Neural cell (in vitro differentiated cells): Measurements from ENCODE around the gene RHOBTB3. TPM values are rescaled to one million over a fixed set of nuclear protein-coding genes. Genes with fewer than 3 reads are reported as not detected.

Source experiments
- H2AFZ ChIP-seq: fragments of 200-600, 300-800 bp; sonication (generic), shearing (Covaris generic); 2 replicates; pipeline ENCODE4 v1.6.0; 2014; ENCODE audit warnings: low read depth, mild to moderate bottlenecking, antibody characterized with exemption, low read length, moderate library complexity
- H3F3A ChIP-seq: fragments of 200-600 bp; shearing (Covaris generic); 2 replicates; pipeline ENCODE4 v1.6.1; 2016; ENCODE audit warnings: mild to moderate bottlenecking, moderate library complexity, mixed read lengths, antibody characterized with exemption, low read length; ENCODE audit not compliant: insufficient read depth, poor library complexity, severe bottlenecking
- H3K27ac ChIP-seq: fragments of 200-600, 300-800 bp; sonication (generic), shearing (Covaris generic); 2 replicates; pipeline ENCODE4 v1.5.1; 2014; ENCODE audit warnings: mild to moderate bottlenecking, low read length, moderate library complexity
- H3K27me3 ChIP-seq: fragments of 300-800, 200-600 bp; sonication (generic), shearing (Covaris generic); 2 replicates; pipeline ENCODE4 v1.6.0; 2014; ENCODE audit warnings: mild to moderate bottlenecking, low read depth, low read length, moderate library complexity; ENCODE audit not compliant: insufficient read depth
- H3K36me3 ChIP-seq: fragments of 300-800, 200-600 bp; sonication (generic), shearing (Covaris generic); 2 replicates; pipeline ENCODE4 v1.5.1; 2014; ENCODE audit warnings: mild to moderate bottlenecking, antibody characterized with exemption, low read length, moderate library complexity; ENCODE audit not compliant: insufficient read depth
- H3K4me2 ChIP-seq: fragments of 300-800, 200-600 bp; sonication (generic), shearing (Covaris generic); 2 replicates; pipeline ENCODE4 v1.6.0; 2014; ENCODE audit warnings: mild to moderate bottlenecking, low read length
- H3K4me3 ChIP-seq: fragments of 300-800, 200-600 bp; sonication (generic), shearing (Covaris generic); 2 replicates; pipeline ENCODE4 v1.5.1; 2014; ENCODE audit warnings: mild to moderate bottlenecking, low read length, moderate library complexity
- H3K79me2 ChIP-seq: fragments of 200-600 bp; shearing (Covaris generic); replicated peaks from 2 replicates; pipeline ENCODE4 v1.6.0; 2014; ENCODE audit warnings: mild to moderate bottlenecking, low read length, moderate library complexity; ENCODE audit not compliant: insufficient read depth
- H3K9ac ChIP-seq: fragments of 300-800, 200-600 bp; sonication (generic), shearing (Covaris generic); 2 replicates; pipeline ENCODE4 v1.6.1; 2016; ENCODE audit warnings: mild to moderate bottlenecking, low read length, mixed read lengths
- H3K9me2 ChIP-seq: fragments of 200-600 bp; shearing (Covaris generic); 2 replicates; pipeline ENCODE4 v1.6.1; 2016; ENCODE audit warnings: mild to moderate bottlenecking, low read length, mixed read lengths; ENCODE audit not compliant: insufficient read depth
- H3K9me3 ChIP-seq: fragments of 200-600, 300-800 bp; sonication (generic), shearing (Covaris generic); 2 replicates; pipeline ENCODE4 v1.6.1; 2016; ENCODE audit warnings: mild to moderate bottlenecking, mixed run types, low read length, moderate library complexity, mixed read lengths
- H4K20me1 ChIP-seq: fragments of 200-600 bp; shearing (Covaris generic); 2 replicates; pipeline ENCODE4 v1.6.1; 2016; ENCODE audit warnings: mild to moderate bottlenecking, mixed run types; ENCODE audit not compliant: insufficient read depth
- CTCF ChIP-seq: fragments of 450-650 bp; IDR thresholded peaks from 2 replicates; pipeline ENCODE4 v1.5.1; 2014; ENCODE audit warnings: antibody characterized with exemption, mild to moderate bottlenecking, moderate library complexity; ENCODE audit not compliant: poor library complexity, severe bottlenecking
- EP300 ChIP-seq: fragments of 450-650 bp; conservative IDR thresholded peaks from 2 replicates; pipeline ENCODE4 v1.6.1; 2014; ENCODE audit warnings: antibody characterized with exemption, mild to moderate bottlenecking, moderate library complexity; ENCODE audit not compliant: poor library complexity, severe bottlenecking
- EZH2 ChIP-seq: fragments of 200-600, 300-800 bp; shearing (Covaris generic), sonication (generic); IDR thresholded peaks from 2 replicates; pipeline ENCODE4 v1.6.1; 2014; ENCODE audit warnings: antibody characterized with exemption, low read length, borderline replicate concordance, mild to moderate bottlenecking; ENCODE audit not compliant: insufficient read depth, poor library complexity, severe bottlenecking
- MXI1 ChIP-seq: fragments of 450-650 bp; conservative IDR thresholded peaks from 2 replicates; pipeline ENCODE4 v1.6.1; 2014; ENCODE audit warnings: antibody characterized with exemption, mild to moderate bottlenecking; ENCODE audit not compliant: poor library complexity, severe bottlenecking
- POLR2AphosphoS5 ChIP-seq: IDR thresholded peaks from 2 replicates; pipeline ENCODE4 v1.6.1; 2012
- RAD21 ChIP-seq: fragments of 450-650 bp; conservative IDR thresholded peaks from 2 replicates; pipeline ENCODE4 v1.6.1; 2014; ENCODE audit warnings: antibody characterized with exemption, mild to moderate bottlenecking, moderate library complexity
- REST ChIP-seq: IDR thresholded peaks from 2 replicates; pipeline ENCODE4 v1.6.1; 2012; ENCODE audit warnings: borderline replicate concordance
- SMC3 ChIP-seq: fragments of 450-650 bp; conservative IDR thresholded peaks from 2 replicates; pipeline ENCODE4 v1.6.1; 2014; ENCODE audit warnings: antibody characterized with exemption, mild to moderate bottlenecking, moderate library complexity; ENCODE audit not compliant: poor library complexity
- TAF1 ChIP-seq: IDR thresholded peaks from 2 replicates; pipeline ENCODE4 v1.6.1; 2012; ENCODE audit warnings: low read depth
- polyA plus RNA-seq: library from polyadenylated mRNA; depleted of rRNA; stranded (reverse); fragments of >200 nt; gene quantifications from 2 replicates; pipeline ENCODE4 v1.2.3, GENCODE V29; 2014

Gene RHOBTB3
- polyA plus RNA-seq, 1 donor from 2014 or later, result 99.4 TPM

GRCh38 chr5:95718738-95719137, 12.4 kb upstream of the RHOBTB3 start:
- no peak overlapping the region for H3K27ac ChIP-seq
- no peaks in the 10 kb centered on the region for H3K9me2 ChIP-seq
- H3K27me3 ChIP-seq, result no peaks in the 10 kb centered on the region
- no peaks in the 10 kb centered on the region for H3K79me2 ChIP-seq
- TF ChIP-seq CTCF (no peak), EZH2 (no peak), REST (no peak), SMC3 (no peak), RAD21 (no peak), POLR2AphosphoS5 (no peak), TAF1 (no peak), MXI1 (no peak), EP300 (no peak)
- H3K9me3 ChIP-seq, result no peaks in the 10 kb centered on the region
- H2AFZ ChIP-seq, result no peak overlapping the region
- no peaks in the 10 kb centered on the region for H3K36me3 ChIP-seq
- H4K20me1 ChIP-seq, result no peaks in the 10 kb centered on the region
- H3K9ac ChIP-seq, result no peak overlapping the region
- no peaks in the 10 kb centered on the region for H3F3A ChIP-seq
- H3K4me2 ChIP-seq, result no peak overlapping the region
- H3K4me3 ChIP-seq, result no peak overlapping the region

- H2AFZ ChIP-seq, result no peak overlapping the region
- no peak overlapping the region for H3K9ac ChIP-seq
- no peaks in the 10 kb centered on the region for H3K79me2 ChIP-seq
- H3K27me3 ChIP-seq, result no peaks in the 10 kb centered on the region
- no peaks in the 10 kb centered on the region for H3F3A ChIP-seq
- no peaks in the 10 kb centered on the region for H3K9me3 ChIP-seq
- no peak overlapping the region for H3K27ac ChIP-seq
- no peak overlapping the region for H3K4me3 ChIP-seq
- H3K36me3 ChIP-seq, result no peaks in the 10 kb centered on the region
- no peak overlapping the region for H3K4me2 ChIP-seq
- H3K9me2 ChIP-seq, result no peaks in the 10 kb centered on the region
- TF ChIP-seq SMC3 (no peak), REST (no peak), POLR2AphosphoS5 (no peak), MXI1 (no peak), CTCF (no peak), RAD21 (no peak), TAF1 (no peak), EZH2 (no peak), EP300 (no peak)
- H4K20me1 ChIP-seq, result no peaks in the 10 kb centered on the region
Measured at GRCh38 chr5:95720094-95720786, 10.9 kb upstream of the RHOBTB3 start.
